ENCODE data around the gene CDH1. TPM values are rescaled to one million over a fixed set of nuclear protein-coding genes. Genes with fewer than 3 reads are reported as not detected.

CDH1 gene
- total RNA-seq, 1 donor = under 0.01 TPM

- TF ChIP-seq, protein P1, sequence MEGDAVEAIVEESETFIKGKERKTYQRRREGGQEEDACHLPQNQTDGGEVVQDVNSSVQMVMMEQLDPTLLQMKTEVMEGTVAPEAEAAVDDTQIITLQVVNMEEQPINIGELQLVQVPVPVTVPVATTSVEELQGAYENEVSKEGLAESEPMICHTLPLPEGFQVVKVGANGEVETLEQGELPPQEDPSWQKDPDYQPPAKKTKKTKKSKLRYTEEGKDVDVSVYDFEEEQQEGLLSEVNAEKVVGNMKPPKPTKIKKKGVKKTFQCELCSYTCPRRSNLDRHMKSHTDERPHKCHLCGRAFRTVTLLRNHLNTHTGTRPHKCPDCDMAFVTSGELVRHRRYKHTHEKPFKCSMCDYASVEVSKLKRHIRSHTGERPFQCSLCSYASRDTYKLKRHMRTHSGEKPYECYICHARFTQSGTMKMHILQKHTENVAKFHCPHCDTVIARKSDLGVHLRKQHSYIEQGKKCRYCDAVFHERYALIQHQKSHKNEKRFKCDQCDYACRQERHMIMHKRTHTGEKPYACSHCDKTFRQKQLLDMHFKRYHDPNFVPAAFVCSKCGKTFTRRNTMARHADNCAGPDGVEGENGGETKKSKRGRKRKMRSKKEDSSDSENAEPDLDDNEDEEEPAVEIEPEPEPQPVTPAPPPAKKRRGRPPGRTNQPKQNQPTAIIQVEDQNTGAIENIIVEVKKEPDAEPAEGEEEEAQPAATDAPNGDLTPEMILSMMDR (IDR thresholded peaks at IDR 0.05; ENCODE audit: insufficient read depth, low read depth, low read length) = no peak
- no peak for DNase-seq (ENCODE audit: low read depth)
- H3K4me3 ChIP-seq (ENCODE audit: low read depth, low read length) = no peak overlapping the region
Measured at GRCh38 chr16:68860978-68861892, 124.1 kb downstream of the CDH1 start.

GRCh38 chr16:68866933-68867332, 129.8 kb downstream of the CDH1 start:
- TF ChIP-seq, protein P1 (IDR thresholded peaks at IDR 0.05; ENCODE audit: insufficient read depth, low read depth, low read length) = no peak
- no peak for DNase-seq (ENCODE audit: low read depth)
- H3K4me3 ChIP-seq (ENCODE audit: low read depth, low read length) = no peak overlapping the region

DNA sequence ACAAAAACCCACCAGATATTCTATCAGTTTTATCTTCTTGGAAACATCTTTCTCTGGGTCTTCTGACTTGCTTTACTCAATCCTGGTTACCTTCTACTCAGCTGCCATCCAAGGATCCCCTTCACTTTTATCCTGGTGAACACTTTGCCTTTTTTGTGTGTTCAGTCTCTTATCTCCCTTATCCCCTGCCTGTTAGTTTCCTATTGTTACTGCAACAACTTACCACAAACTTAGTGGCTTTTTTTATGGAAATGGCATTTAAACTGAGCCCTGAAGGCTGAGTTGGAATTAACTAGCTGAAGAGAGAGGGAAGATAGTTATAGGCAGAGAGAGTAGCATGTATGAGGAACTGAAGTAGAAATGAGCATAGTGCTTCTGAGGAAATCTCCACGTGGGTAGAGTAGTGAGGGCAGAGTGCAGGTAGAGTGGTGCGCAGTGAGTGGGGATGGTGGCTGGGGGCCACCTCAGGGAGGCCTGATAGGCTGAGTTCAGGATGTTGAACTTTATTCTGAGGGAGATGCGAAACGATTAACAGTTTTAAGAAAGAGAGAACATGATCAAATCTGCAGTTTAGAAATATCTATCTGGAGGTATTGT, 132.5 kb downstream of the CDH1 start:
- no peak overlapping the region for H3K4me3 ChIP-seq (ENCODE audit: low read depth, low read length)
- TF ChIP-seq, protein P1 (IDR thresholded peaks at IDR 0.05; ENCODE audit: insufficient read depth, low read depth, low read length) = no peak
- DNase-seq (ENCODE audit: low read depth) = no peak

DNA sequence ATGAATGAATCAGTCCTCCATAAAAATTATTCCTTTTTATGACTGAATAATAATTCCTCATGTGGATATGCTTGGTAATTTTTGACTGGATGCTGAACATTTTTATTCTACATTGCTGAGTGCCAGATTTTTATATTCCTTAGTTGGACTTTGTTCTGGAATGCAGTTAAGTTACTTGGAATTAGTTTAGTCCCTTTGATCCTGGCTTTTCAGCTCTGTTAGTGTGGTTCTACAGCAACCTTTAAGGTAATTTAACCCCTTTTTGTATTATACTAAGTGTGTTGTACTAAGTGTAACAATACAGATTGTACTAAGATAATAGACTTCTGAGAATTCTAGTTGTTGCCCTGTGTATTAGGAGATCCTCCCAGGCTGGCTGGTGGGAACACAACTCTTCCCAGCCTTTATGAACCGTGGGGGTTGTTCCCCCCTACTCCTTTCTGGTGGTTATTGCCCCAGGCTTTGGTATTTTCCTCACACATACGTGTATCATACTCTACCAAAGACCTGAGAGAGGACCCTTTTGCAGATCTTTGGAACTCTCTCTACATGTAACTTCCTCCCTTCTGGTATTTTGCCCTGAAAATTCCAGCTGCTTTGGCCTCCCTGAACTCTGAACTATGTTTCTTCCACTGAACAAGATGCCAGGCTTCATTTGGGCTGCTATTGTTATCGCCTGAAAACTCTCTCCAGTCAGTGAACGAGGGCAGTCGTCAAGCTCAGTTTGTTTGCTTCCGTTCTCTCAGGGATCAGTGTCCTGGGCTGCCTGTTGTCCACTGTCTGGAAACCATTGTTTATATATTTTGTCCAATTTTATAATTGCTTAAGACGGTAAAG, 136.8 kb downstream of the CDH1 start:
- no peak overlapping the region for H3K4me3 ChIP-seq (ENCODE audit: low read depth, low read length)
- TF ChIP-seq, protein P1 (IDR thresholded peaks at IDR 0.05; ENCODE audit: insufficient read depth, low read depth, low read length) = no peak
- DNase-seq (ENCODE audit: low read depth) = no peak

DNA sequence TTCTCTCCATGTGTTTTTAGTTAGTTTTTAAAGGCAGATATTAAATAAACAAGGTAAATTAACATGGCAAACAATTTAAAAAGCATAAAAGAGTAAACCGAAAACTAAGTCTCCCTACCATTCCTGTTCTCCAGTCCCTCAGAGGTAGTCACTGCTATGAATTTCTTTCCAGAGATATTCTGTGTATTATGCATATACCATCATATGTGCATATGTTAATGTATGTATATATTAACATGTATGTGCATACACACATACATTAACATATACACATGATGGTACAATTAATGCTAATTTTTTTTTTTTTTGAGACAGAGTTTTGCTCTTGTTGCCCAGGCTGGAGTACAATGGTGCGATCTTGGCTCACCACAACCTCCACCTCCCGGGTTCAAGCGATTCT, 138.8 kb downstream of the CDH1 start:
- DNase-seq (ENCODE audit: low read depth) = no peak
- TF ChIP-seq, protein P1 (IDR thresholded peaks at IDR 0.05; ENCODE audit: insufficient read depth, low read depth, low read length) = no peak
- H3K4me3 ChIP-seq (ENCODE audit: low read depth, low read length) = no peak overlapping the region

GRCh38 chr16:68883685-68884084, 146.6 kb downstream of the CDH1 start:
- DNase-seq (ENCODE audit: low read depth) = no peak
- TF ChIP-seq, protein P1 (IDR thresholded peaks at IDR 0.05; ENCODE audit: insufficient read depth, low read depth, low read length) = no peak
- H3K4me3 ChIP-seq (ENCODE audit: low read depth, low read length) = no peak overlapping the region

Measured in fibroblast of villous mesenchyme (primary cell).